Measurements from ENCODE around the gene ALOX12.
"Not testable (repeated sequence)": the region's sequence is repeated elsewhere in the genome, so short reads cannot be mapped to it uniquely, and the experiment has no call there.

Gene ALOX12

DNA sequence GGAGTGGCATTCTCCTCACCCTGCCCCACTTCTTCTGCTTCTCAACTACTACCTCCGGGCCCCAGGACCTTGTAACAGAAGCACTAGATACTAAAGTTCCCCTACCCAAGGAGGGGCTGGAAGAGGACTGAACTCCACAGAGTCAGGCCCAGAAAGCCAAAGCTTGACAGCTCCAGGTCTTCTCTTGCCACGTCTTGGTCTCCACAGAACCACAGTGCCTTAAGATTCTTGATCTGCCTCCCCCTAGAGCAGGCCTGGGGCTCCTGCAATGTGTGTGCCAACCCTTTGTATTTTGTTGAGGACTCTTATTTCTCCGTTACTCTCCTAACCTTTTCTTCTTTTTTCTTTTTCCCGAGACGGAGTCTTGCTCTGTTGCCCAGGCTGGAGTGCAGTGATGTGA, 44.0 kb downstream of the ALOX12 start:
- Histone ChIP-seq H3K36me3 (ENCODE audit: insufficient read depth, low read length) (no peaks in the 10 kb centered on the region), H3K4me3 (ENCODE audit: low read depth in 1 of 2, low read length in 2 of 2) (no peak overlapping the region), H3K27ac (ENCODE audit: low read depth, low read length) (no peak overlapping the region), H3K4me1 (ENCODE audit: insufficient read depth, low read length) (peaks cover 14% of the 10 kb centered on the region), H3K9me3 (ENCODE audit: low read length) (no peaks in the 10 kb centered on the region), H3K9ac (ENCODE audit: low read length) (no peak overlapping the region), H3K27me3 (ENCODE audit: control insufficient read depth in 1 of 2, insufficient read depth in 2 of 2, low read length in 2 of 2) (peaks cover 0 to 25% of the 10 kb centered on the region in 2 donors)

DNA sequence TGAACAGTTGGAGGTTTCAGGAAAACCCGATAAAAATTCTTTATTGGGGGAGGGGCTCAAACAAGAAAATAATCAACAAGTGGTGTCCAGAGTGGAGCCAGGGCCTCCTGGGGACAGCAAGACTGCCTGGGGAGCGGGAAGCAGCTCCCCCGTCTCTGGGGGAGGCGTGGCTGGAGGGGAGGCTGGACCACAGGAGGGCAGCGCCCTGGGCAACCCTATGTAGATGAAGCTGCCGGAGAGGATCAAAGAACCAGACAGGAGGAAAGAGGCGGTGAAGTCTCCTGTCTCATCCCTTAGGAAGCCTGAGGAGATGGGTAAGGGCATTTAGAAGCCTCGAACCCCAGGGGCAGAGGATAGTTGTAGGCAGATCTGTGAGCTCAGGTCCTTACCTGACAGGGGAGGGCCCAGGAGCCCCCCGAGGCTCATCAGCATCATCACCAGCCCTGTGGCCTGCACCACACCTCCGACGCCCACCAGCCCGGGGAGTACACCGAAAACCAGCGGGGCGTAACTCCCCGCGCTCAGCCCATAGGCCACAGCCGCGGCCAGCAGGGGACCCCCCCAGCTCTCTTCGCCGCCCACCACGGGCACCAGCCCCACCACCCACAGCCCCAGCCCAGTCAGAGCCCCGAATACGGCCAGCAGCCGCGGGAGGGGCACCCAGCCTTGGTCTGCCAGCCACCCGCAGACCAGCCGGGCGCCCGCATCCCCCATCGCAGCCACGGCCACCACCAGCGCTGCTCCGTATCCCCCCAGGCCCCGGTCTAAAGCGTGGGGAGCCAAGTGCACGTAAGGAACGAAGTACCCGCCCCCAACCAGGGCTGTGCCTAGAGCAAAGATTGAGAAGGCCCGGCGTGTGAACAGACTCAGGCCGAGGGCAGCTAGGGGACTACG, 46.0 kb downstream of the ALOX12 start:
- Histone ChIP-seq H3K27me3 (ENCODE audit: control insufficient read depth in 1 of 2, insufficient read depth in 2 of 2, low read length in 2 of 2) (peaks cover 0 to 25% of the 10 kb centered on the region in 2 donors), H3K9ac (ENCODE audit: low read length) (no peak overlapping the region), H3K9me3 (ENCODE audit: low read length) (no peaks in the 10 kb centered on the region), H3K4me3 (ENCODE audit: low read depth in 1 of 2, low read length in 2 of 2) (no peak overlapping the region), H3K4me1 (ENCODE audit: insufficient read depth, low read length) (peaks cover 10% of the 10 kb centered on the region), H3K27ac (ENCODE audit: low read depth, low read length) (no peak overlapping the region), H3K36me3 (ENCODE audit: insufficient read depth, low read length) (no peaks in the 10 kb centered on the region)

- H3K27ac ChIP-seq (ENCODE audit: low read depth, low read length) = no peak overlapping the region
- H3K27me3 ChIP-seq (ENCODE audit: control insufficient read depth in 1 of 2, insufficient read depth in 2 of 2, low read length in 2 of 2) = peaks cover 0 to 25% of the 10 kb centered on the region in 2 donors
- H3K36me3 ChIP-seq (ENCODE audit: insufficient read depth, low read length) = no peaks in the 10 kb centered on the region
- H3K4me3 ChIP-seq (ENCODE audit: low read depth in 1 of 2, low read length in 2 of 2) = peak overlapping the region; percentile 49 to 55
- no peaks in the 10 kb centered on the region for H3K9me3 ChIP-seq (ENCODE audit: low read length)
- peaks cover 10% of the 10 kb centered on the region for H3K4me1 ChIP-seq (ENCODE audit: insufficient read depth, low read length)
- no peak overlapping the region for H3K9ac ChIP-seq (ENCODE audit: low read length)
Measured at GRCh38 chr17:7042501-7043181, 46.8 kb downstream of the ALOX12 start.

DNA sequence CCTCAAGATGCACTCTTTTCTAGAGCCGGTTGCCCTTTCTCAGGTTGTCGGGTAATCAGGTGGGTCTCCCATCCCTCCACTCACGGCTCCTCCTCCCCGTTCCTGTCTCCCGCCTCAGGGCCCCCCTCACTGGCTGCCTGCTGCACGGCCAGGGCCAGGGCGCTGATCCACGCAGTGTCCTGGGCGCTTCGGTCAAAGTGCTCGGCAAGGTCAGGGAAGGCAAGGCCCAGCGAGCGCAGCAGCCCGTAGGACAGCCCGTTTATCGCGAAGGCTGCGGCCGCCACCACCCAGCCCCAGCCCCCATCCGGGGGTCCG, 47.3 kb downstream of the ALOX12 start:
- peak overlapping the region; percentile 49 to 55 for H3K4me3 ChIP-seq (ENCODE audit: low read depth in 1 of 2, low read length in 2 of 2)
- H3K36me3 ChIP-seq (ENCODE audit: insufficient read depth, low read length) = no peaks in the 10 kb centered on the region
- H3K27me3 ChIP-seq (ENCODE audit: control insufficient read depth in 1 of 2, insufficient read depth in 2 of 2, low read length in 2 of 2) = peaks cover 0 to 25% of the 10 kb centered on the region in 2 donors
- no peaks in the 10 kb centered on the region for H3K9me3 ChIP-seq (ENCODE audit: low read length)
- H3K9ac ChIP-seq (ENCODE audit: low read length) = no peak overlapping the region
- H3K4me1 ChIP-seq (ENCODE audit: insufficient read depth, low read length) = peaks cover 10% of the 10 kb centered on the region
- H3K27ac ChIP-seq (ENCODE audit: low read depth, low read length) = peak overlapping the region; percentile 58

DNA sequence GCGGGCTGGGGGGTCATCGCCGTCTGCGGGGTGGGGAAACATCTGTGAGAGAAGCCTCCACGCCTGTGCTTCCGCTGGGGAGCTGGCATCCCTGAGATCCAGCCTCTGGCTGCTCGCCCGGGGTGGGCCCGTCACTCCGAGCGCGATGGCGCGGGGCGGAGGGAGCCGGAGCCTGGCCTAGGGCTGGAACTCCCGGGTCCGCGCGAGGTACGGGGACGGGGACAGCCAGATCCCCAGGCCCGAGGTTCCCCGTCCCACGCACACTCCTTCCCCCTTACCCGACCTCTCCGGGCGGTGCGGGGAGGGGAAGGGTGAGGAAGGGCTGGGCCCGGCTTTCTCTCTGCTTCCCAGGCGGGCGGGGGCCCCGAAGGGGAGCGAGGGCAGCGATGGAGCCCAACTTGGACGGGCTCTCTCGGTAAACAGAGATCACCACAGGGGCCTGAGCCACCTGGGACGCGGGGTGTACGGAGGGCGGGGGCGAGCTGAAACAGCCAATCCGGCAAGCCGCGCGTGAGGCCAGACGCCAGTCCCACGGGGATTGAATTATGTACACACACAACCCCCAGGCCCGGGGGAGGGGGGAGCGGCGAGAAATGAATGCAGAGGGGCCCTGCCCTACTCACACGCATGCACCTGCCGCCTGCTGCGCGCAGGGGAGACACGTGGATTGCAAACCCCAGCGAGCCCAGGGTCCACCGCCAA, 47.8 kb downstream of the ALOX12 start, which contains the start of gene SLC16A11:
Gene SLC16A11 (minus strand): TSS at position 596 of the 702 bp plus-strand sequence. CDS start 579 bp downstream, at position 17.
- Histone ChIP-seq H3K9me3 (ENCODE audit: low read length) (no peaks in the 10 kb centered on the region), H3K27me3 (ENCODE audit: control insufficient read depth in 1 of 2, insufficient read depth in 2 of 2, low read length in 2 of 2) (peaks cover 0 to 25% of the 10 kb centered on the region in 2 donors), H3K4me1 (ENCODE audit: insufficient read depth, low read length) (peaks cover 10% of the 10 kb centered on the region), H3K9ac (ENCODE audit: low read length) (no peak within 1 kb of the TSS), H3K27ac (ENCODE audit: low read depth, low read length) (peak within 1 kb of the TSS; percentile 58), H3K4me3 (ENCODE audit: low read depth in 1 of 2, low read length in 2 of 2) (peak within 1 kb of the TSS; percentile 49 to 55), H3K36me3 (ENCODE audit: insufficient read depth, low read length) (no peaks in the 10 kb centered on the region)

- no peak overlapping the region for H3K9ac ChIP-seq (ENCODE audit: low read length)
- peaks cover 0 to 25% of the 10 kb centered on the region in 2 donors for H3K27me3 ChIP-seq (ENCODE audit: control insufficient read depth in 1 of 2, insufficient read depth in 2 of 2, low read length in 2 of 2)
- H3K4me1 ChIP-seq (ENCODE audit: insufficient read depth, low read length) = peaks cover 10% of the 10 kb centered on the region
Measured at GRCh38 chr17:7045492-7046126, 49.8 kb downstream of the ALOX12 start.

DNA sequence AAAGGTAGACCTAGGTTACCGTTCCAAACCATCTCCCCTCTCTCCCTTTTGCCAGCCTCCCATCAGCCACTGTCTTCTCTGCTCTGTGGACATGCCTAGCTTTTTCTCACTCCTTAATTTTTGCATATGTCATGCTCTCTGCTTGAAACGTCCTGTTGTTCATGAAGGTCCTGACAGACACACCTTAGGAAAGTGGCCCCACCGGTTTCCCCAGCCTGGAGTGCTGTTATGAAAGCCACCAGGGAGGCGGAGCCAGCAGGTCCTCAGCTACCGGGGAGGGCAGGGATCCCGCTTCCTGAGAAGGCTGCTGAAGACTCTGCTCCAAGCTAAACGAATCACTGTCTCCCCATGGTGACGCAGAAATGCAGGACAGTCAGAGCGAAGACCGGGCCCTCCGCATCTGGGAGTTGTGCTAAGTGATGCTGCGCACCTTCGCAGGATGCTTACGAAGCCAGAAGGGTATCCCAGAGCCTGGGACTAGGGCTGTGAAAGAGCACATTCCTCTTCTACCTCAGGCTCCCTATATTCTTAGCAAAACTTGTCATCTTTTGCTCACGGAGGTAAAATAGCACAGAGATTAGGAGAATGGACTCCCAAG, 50.4 kb downstream of the ALOX12 start:
- no peaks in the 10 kb centered on the region for H3K36me3 ChIP-seq (ENCODE audit: insufficient read depth, low read length)
- peak overlapping the region; percentile 23 to 51 for H3K4me3 ChIP-seq (ENCODE audit: low read depth in 1 of 2, low read length in 2 of 2)
- H3K27ac ChIP-seq (ENCODE audit: low read depth, low read length) = peak overlapping the region; percentile 81
- no peaks in the 10 kb centered on the region for H3K9me3 ChIP-seq (ENCODE audit: low read length)
- H3K4me1 ChIP-seq (ENCODE audit: insufficient read depth, low read length) = peaks cover 10% of the 10 kb centered on the region
- peak overlapping the region; percentile 6 for H3K9ac ChIP-seq (ENCODE audit: low read length)
- H3K27me3 ChIP-seq (ENCODE audit: control insufficient read depth in 1 of 2, insufficient read depth in 2 of 2, low read length in 2 of 2) = peaks cover 0 to 25% of the 10 kb centered on the region in 2 donors

More at GRCh38 chr17:7045492-7046126, 49.8 kb downstream of the ALOX12 start:
- Histone ChIP-seq H3K27ac (ENCODE audit: low read depth, low read length) (peak overlapping the region; percentile 81), H3K9me3 (ENCODE audit: low read length) (no peaks in the 10 kb centered on the region), H3K36me3 (ENCODE audit: insufficient read depth, low read length) (no peaks in the 10 kb centered on the region), H3K4me3 (ENCODE audit: low read depth in 1 of 2, low read length in 2 of 2) (peak overlapping the region in 1 of 2 donors; percentile 51)

DNA sequence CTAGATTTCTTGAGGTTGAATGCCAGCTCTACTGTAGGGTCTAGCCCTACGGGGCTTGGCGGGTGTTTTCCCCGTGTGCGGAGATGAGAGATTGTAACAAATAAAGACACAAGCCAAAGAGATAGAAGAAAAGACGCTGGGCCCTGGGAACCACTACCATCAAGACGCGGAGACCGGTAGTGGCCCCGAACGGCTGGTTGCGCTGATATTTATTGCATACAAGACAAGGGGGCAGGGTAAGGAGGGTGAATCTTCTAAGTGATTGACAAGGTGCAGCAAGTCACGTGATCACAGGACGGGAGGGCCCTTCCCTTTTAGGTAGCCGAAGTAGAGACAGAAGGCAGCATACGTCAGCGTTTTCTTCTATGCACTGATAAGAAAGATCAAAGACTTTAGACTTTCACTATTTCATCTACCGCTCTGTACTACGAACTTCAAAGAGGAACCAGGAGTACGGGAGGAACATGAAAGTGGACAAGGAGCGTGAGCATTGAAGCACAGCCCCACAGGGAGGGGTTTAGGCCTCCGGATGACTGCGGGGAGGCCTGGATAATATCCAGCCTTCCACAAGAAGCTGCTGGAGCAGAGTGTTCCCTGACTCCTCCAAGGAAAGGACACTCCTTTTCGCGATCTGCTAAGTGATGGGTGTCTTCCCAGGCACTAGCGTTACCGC, 51.0 kb downstream of the ALOX12 start:
- Histone ChIP-seq H3K9ac (ENCODE audit: low read length) (peak overlapping the region; percentile 6), H3K4me3 (ENCODE audit: low read depth in 1 of 2, low read length in 2 of 2) (peak overlapping the region; percentile 23 to 51), H3K27ac (ENCODE audit: low read depth, low read length) (peak overlapping the region; percentile 81), H3K27me3 (ENCODE audit: control insufficient read depth in 1 of 2, insufficient read depth in 2 of 2, low read length in 2 of 2) (peaks cover 0 to 23% of the 10 kb centered on the region in 2 donors)
- H3K4me1 ChIP-seq (ENCODE audit: insufficient read depth, low read length); H3K9me3 ChIP-seq (ENCODE audit: low read length); H3K36me3 ChIP-seq (ENCODE audit: insufficient read depth, low read length): not testable (repeated sequence)

- Histone ChIP-seq H3K36me3 (ENCODE audit: insufficient read depth, low read length) (no peaks in the 10 kb centered on the region), H3K27ac (ENCODE audit: low read depth, low read length) (no peak overlapping the region), H3K4me1 (ENCODE audit: insufficient read depth, low read length) (peaks cover 10% of the 10 kb centered on the region), H3K9ac (ENCODE audit: low read length) (no peak overlapping the region), H3K4me3 (ENCODE audit: low read depth in 1 of 2, low read length in 2 of 2) (no peak overlapping the region), H3K9me3 (ENCODE audit: low read length) (no peaks in the 10 kb centered on the region), H3K27me3 (ENCODE audit: control insufficient read depth in 1 of 2, insufficient read depth in 2 of 2, low read length in 2 of 2) (peaks cover 0 to 17% of the 10 kb centered on the region in 2 donors)
Measured at GRCh38 chr17:7047566-7047965, 51.7 kb downstream of the ALOX12 start.

GRCh38 chr17:7048968-7049367, 53.1 kb downstream of the ALOX12 start:
- Histone ChIP-seq H3K4me3 (ENCODE audit: low read depth in 1 of 2, low read length in 2 of 2) (no peak overlapping the region), H3K4me1 (ENCODE audit: insufficient read depth, low read length) (peaks cover 10% of the 10 kb centered on the region), H3K36me3 (ENCODE audit: insufficient read depth, low read length) (no peaks in the 10 kb centered on the region), H3K27me3 (ENCODE audit: control insufficient read depth in 1 of 2, insufficient read depth in 2 of 2, low read length in 2 of 2) (peaks cover 0 to 3% of the 10 kb centered on the region in 2 donors), H3K27ac (ENCODE audit: low read depth, low read length) (no peak overlapping the region), H3K9ac (ENCODE audit: low read length) (no peak overlapping the region), H3K9me3 (ENCODE audit: low read length) (no peaks in the 10 kb centered on the region)
